ENCODE measurements around the gene FARSB. TPM values are rescaled to one million over a fixed set of nuclear protein-coding genes. Genes with fewer than 3 reads are reported as not detected.

The FARSB gene
- total RNA-seq, 1 experiment from 2014 or later = 72.1 TPM

- no TSS peak for BruUV-seq (replicated peaks)
- TF ChIP-seq CTCF (conservative IDR thresholded peaks at IDR 0.05; ENCODE audit: low read depth, low read length) (no peak), EZH2 (IDR thresholded peaks at IDR 0.05; ENCODE audit: borderline replicate concordance, low read depth, low read length, poor library complexity, severe bottlenecking) (no peak)
- POLR2A ChIA-PET (ENCODE audit: low non-redundant PET) = no interaction called here
- CTCF ChIA-PET = no interaction called here
- intact Hi-C loops (cut with micrococcal nuclease; ENCODE audit: unreplicated experiment) = no loop called here
- Histone ChIP-seq H3K4me1 (ENCODE audit: insufficient read depth, low read length, poor library complexity, severe bottlenecking) (peaks cover 15% of the 10 kb centered on the region), H3K4me3 (ENCODE audit: low read depth, low read length, poor library complexity, severe bottlenecking) (no peak overlapping the region), H3K27ac (ENCODE audit: low read depth, low read length, poor library complexity, severe bottlenecking) (no peak overlapping the region), H3K36me3 (ENCODE audit: insufficient read depth, low read length, poor library complexity, severe bottlenecking) (peaks cover 17% of the 10 kb centered on the region), H3K9me3 (ENCODE audit: low read depth, low read length, poor library complexity, severe bottlenecking) (no peaks in the 10 kb centered on the region), H3K27me3 (replicated peaks; ENCODE audit: insufficient read depth, low read depth, low read length, poor library complexity) (no peaks in the 10 kb centered on the region)
- no peak for DNase-seq (ENCODE audit: low spot score)
Observed at GRCh38 chr2:222566229-222566628, 89.7 kb downstream of the FARSB start.

GRCh38 chr2:222563936-222564335 is 92.0 kb downstream of the FARSB start:
- Histone ChIP-seq H3K27ac (ENCODE audit: low read depth, low read length, poor library complexity, severe bottlenecking) (no peak overlapping the region), H3K4me3 (ENCODE audit: low read depth, low read length, poor library complexity, severe bottlenecking) (no peak overlapping the region), H3K27me3 (replicated peaks; ENCODE audit: insufficient read depth, low read depth, low read length, poor library complexity) (no peaks in the 10 kb centered on the region), H3K9me3 (ENCODE audit: low read depth, low read length, poor library complexity, severe bottlenecking) (no peaks in the 10 kb centered on the region), H3K36me3 (ENCODE audit: insufficient read depth, low read length, poor library complexity, severe bottlenecking) (peaks cover 12% of the 10 kb centered on the region), H3K4me1 (ENCODE audit: insufficient read depth, low read length, poor library complexity, severe bottlenecking) (peaks cover 2% of the 10 kb centered on the region)
- no peak for DNase-seq (ENCODE audit: low spot score)
- no TSS peak for BruUV-seq (replicated peaks)
- ChIA-PET CTCF (no interaction called here), POLR2A (ENCODE audit: low non-redundant PET) (no interaction called here)
- intact Hi-C loops (cut with micrococcal nuclease; ENCODE audit: unreplicated experiment) = loop anchor here (2.0 to 5.0 kb wide), 2 partner anchors 507 to 527 kb away; no protein-coding TSS in a partner anchor
- TF ChIP-seq EZH2 (IDR thresholded peaks at IDR 0.05; ENCODE audit: borderline replicate concordance, low read depth, low read length, poor library complexity, severe bottlenecking) = no peak
- TF ChIP-seq CTCF (conservative IDR thresholded peaks at IDR 0.05; ENCODE audit: low read depth, low read length) = no peak

GRCh38 chr2:222563106-222563718 is 92.7 kb downstream of the FARSB start:
- H3K9me3 ChIP-seq (ENCODE audit: low read depth, low read length, poor library complexity, severe bottlenecking) = no peaks in the 10 kb centered on the region
- no peak for DNase-seq (ENCODE audit: low spot score)
- H3K4me1 ChIP-seq (ENCODE audit: insufficient read depth, low read length, poor library complexity, severe bottlenecking) = no peaks in the 10 kb centered on the region
- intact Hi-C loops (cut with micrococcal nuclease; ENCODE audit: unreplicated experiment) = loop anchor here (2.0 to 5.0 kb wide), 2 partner anchors 506 to 526 kb away; no protein-coding TSS in a partner anchor
- no TSS peak for BruUV-seq (replicated peaks)
- ChIA-PET POLR2A (ENCODE audit: low non-redundant PET) (no interaction called here), CTCF (no interaction called here)
- no peaks in the 10 kb centered on the region for H3K27me3 ChIP-seq (replicated peaks; ENCODE audit: insufficient read depth, low read depth, low read length, poor library complexity)
- H3K27ac ChIP-seq (ENCODE audit: low read depth, low read length, poor library complexity, severe bottlenecking) = no peak overlapping the region
- no peak for TF ChIP-seq CTCF (conservative IDR thresholded peaks at IDR 0.05; ENCODE audit: low read depth, low read length)
- TF ChIP-seq EZH2 (IDR thresholded peaks at IDR 0.05; ENCODE audit: borderline replicate concordance, low read depth, low read length, poor library complexity, severe bottlenecking) = no peak
- no peak overlapping the region for H3K4me3 ChIP-seq (ENCODE audit: low read depth, low read length, poor library complexity, severe bottlenecking)
- peaks cover 10% of the 10 kb centered on the region for H3K36me3 ChIP-seq (ENCODE audit: insufficient read depth, low read length, poor library complexity, severe bottlenecking)
